ENCODE data around the gene GIN1.

- TF ChIP-seq EZH2 (IDR thresholded peaks at IDR 0.05; ENCODE audit: insufficient read depth, low read length) (no peak), CTCF (IDR thresholded peaks at IDR 0.05; ENCODE audit: insufficient read depth, low read depth, low read length) (no peak)
Measured at GRCh38 chr5:103057208-103058130, 62.5 kb downstream of the GIN1 start.

All from astrocyte (in vitro differentiated cells and primary cell).